K562 (cell line): Measurements from ENCODE around the gene NABP1. TPM values are rescaled to one million over a fixed set of nuclear protein-coding genes. Genes with fewer than 3 reads are reported as not detected.

ENCODE experiments used
- BDP1 ChIP-seq: IDR thresholded peaks from 3 replicates; pipeline ENCODE4 v1.6.1; 2011; ENCODE audit not compliant: insufficient read length, insufficient read depth
- CEBPG ChIP-seq, 3 experiments: fragments of 200-800 bp in 1 of 3; sonication (Bioruptor generic) in 1 of 3; sonication (generic) in 1 of 3; formaldehyde crosslinking in 1 of 3; IDR thresholded peaks in 2 of 3; conservative IDR thresholded peaks in 1 of 3; 2 replicates each; pipeline versions ENCODE4 v1.6.1 to v1.8.0; 2016 to 2022; ENCODE audit warnings: missing compliant biosample characterization in 2 of 3, missing genetic modification characterization in 2 of 3, mild to moderate bottlenecking in 1 of 3, missing genetic modification reagents in 1 of 3
- ETS1 ChIP-seq: conservative IDR thresholded peaks from 2 replicates; pipeline ENCODE4 v1.6.1; 2011; ENCODE audit warnings: low read depth, mild to moderate bottlenecking, low read length; ENCODE audit not compliant: control insufficient read depth
- MXI1 ChIP-seq: IDR thresholded peaks from 2 replicates; pipeline ENCODE4 v1.6.1; 2011; ENCODE audit warnings: low read depth, mild to moderate bottlenecking, improper control_type of control experiment, low read length
- SNIP1 ChIP-seq: fragments of 450-650 bp; IDR thresholded peaks from 2 replicates; pipeline ENCODE4 v1.7.1; 2017; ENCODE audit warnings: low read depth, mild to moderate bottlenecking
- WHSC1 ChIP-seq: IDR thresholded peaks from one replicate; pipeline ENCODE4 v1.6.1; 2012; ENCODE audit warnings: low read length, control low read depth, inconsistent platforms
- ZBTB49 ChIP-seq: sonication (generic); formaldehyde crosslinking; IDR thresholded peaks from 2 replicates; pipeline ENCODE4 v1.8.0; 2022; ENCODE audit warnings: missing genetic modification reagents, mild to moderate bottlenecking, borderline replicate concordance
- ZNF644 ChIP-seq: fragments of 200-800 bp; sonication (Bioruptor generic); IDR thresholded peaks from 2 replicates; pipeline ENCODE4 v1.6.1; 2016; ENCODE audit warnings: low read depth, missing genetic modification characterization, missing compliant biosample characterization
- polyA plus RNA-seq, 8 experiments: library from polyadenylated mRNA; depleted of rRNA in 4 of 8; stranded (reverse) in 5 of 8; unstranded in 3 of 8; fragments of >200 nt; fragmentation: Nextera tagmentation in 2 of 8; fragmentation: Illumina TruSeq in 1 of 8; extraction: Ambion mirVana in 2 of 8; extraction: Trizol in 1 of 8; gene quantifications; 2 replicates each; pipeline versions ENCODE4 v1.2.1 to v1.2.3, GENCODE V29; 2011 to 2014; ENCODE audit warnings: inconsistent platforms in 1 of 8, missing spikeins in 1 of 8
- total RNA-seq, 7 experiments: library from RNA; depleted of rRNA in 6 of 7; stranded (reverse); fragments of >200 nt in 6 of 7; fragmentation: Illumina TruSeq in 2 of 7; extraction: Trizol in 2 of 7; gene quantifications; 2 replicates each; pipeline versions ENCODE4 v1.2.1 to v1.2.3, GENCODE V29; 2011 to 2021; ENCODE audit warnings: low replicate concordance in 1 of 7

NABP1 gene
- total and polyA plus RNA-seq, 9 of the 15 experiments (the other 6 are each of a cell fraction or from before 2014, with no cell fraction given), result 12.8 to 44.0 (median 20.2) TPM

- no peak for TF ChIP-seq CEBPG (CRISPR knock-in tag; IDR thresholded peaks at IDR 0.05)
- no peak for TF ChIP-seq CEBPG (tag; conservative IDR thresholded peaks at IDR 0.05 in 1 of 2, IDR thresholded peaks at IDR 0.05 in 1 of 2)
- TF ChIP-seq SNIP1, result no peak
- no peak for TF ChIP-seq MXI1
- TF ChIP-seq WHSC1, result no peak
- TF ChIP-seq BDP1, result no peak
- no peak for TF ChIP-seq ZBTB49 (CRISPR knock-in tag)
- TF ChIP-seq ZNF644 (tag), result no peak
- no peak for TF ChIP-seq ETS1
Measured at GRCh38 chr2:191705084-191705483, 27.1 kb downstream of the NABP1 start (continued).
